Activated CD8-positive, alpha-beta T cell treated with anti-CD3 and anti-CD28 coated beads, Interleukin-2, amount 10 ng/mL, durations not matched to agents 7 days and 5 days (primary cell): ENCODE results near the gene SLC2A4. TPM values are rescaled to one million over a fixed set of nuclear protein-coding genes. Genes with fewer than 3 reads are reported as not detected.

Experiments used
- ATAC-seq: fragments of 150-1000 bp; cut with Tn5 transposase; one replicate; pipeline ENCODE4 v1.10.0; 2021; ENCODE audit warnings: moderate library complexity
- CTCF ChIA-PET: fragments of 350-600 bp; sonication (Branson Sonifier 250); formaldehyde crosslinking; loops from one replicate; lab custom pipeline; 2021; ENCODE audit warnings: antibody characterized with exemption; lab: Charles Lee
- POLR2A ChIA-PET: fragments of 350-600 bp; sonication (Branson Sonifier 250); formaldehyde crosslinking; loops from one replicate; lab custom pipeline; 2021; ENCODE audit warnings: antibody characterized with exemption; lab: Charles Lee
- DNase-seq: peaks from one replicate; pipeline ENCODE4 v3.0.0-alpha.2; 2020
- H3K27ac Mint-ChIP-seq: one replicate; pipeline ENCODE4 v1.8.0; 2021; ENCODE audit warnings: mild to moderate bottlenecking, mixed read lengths
- H3K27me3 Mint-ChIP-seq: one replicate; pipeline ENCODE4 v1.8.0; 2021; ENCODE audit warnings: low read depth, mixed read lengths
- H3K36me3 Mint-ChIP-seq: one replicate; pipeline ENCODE4 v1.8.0; 2021; ENCODE audit warnings: low read depth, mixed read lengths
- H3K4me1 Mint-ChIP-seq: one replicate; pipeline ENCODE4 v1.8.0; 2021; ENCODE audit warnings: low read depth, mixed read lengths
- H3K4me3 Mint-ChIP-seq: one replicate; pipeline ENCODE4 v1.8.0; 2021; ENCODE audit warnings: mild to moderate bottlenecking, mixed read lengths
- H3K9me3 Mint-ChIP-seq: one replicate; pipeline ENCODE4 v1.8.0; 2022; ENCODE audit warnings: mixed read lengths; ENCODE audit not compliant: insufficient read depth
- total RNA-seq, 2 experiments: library from RNA; stranded (reverse); gene quantifications; one replicate each; pipeline ENCODE4 v1.2.3, GENCODE V29; 2021

The SLC2A4 gene
- total RNA-seq: not detected

DNA sequence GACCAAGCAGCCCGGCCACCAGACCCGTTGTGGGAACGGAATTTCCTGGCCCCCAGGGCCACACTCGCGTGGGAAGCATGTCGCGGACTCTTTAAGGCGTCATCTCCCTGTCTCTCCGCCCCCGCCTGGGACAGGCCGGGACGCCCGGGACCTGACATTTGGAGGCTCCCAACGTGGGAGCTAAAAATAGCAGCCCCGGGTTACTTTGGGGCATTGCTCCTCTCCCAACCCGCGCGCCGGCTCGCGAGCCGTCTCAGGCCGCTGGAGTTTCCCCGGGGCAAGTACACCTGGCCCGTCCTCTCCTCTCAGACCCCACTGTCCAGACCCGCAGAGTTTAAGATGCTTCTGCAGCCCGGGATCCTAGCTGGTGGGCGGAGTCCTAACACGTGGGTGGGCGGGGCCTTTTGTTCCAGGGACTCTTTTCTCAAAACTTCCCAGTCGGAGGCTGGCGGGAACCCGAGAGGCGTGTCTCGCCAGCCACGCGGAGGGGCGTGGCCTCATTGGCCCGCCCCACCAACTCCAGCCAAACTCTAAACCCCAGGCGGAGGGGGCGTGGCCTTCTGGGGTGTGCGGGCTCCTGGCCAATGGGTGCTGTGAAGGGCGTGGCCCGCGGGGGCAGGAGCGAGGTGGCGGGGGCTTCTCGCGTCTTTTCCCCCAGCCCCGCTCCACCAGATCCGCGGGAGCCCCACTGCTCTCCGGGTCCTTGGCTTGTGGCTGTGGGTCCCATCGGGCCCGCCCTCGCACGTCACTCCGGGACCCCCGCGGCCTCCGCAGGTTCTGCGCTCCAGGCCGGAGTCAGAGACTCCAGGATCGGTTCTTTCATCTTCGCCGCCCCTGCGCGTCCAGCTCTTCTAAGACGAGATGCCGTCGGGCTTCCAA lies at the start of gene SLC2A4:
Gene SLC2A4, plus strand, starts transcription at position 645 of the 879 bp plus-strand sequence. Its CDS starts 217 bp downstream, at position 862.
- Mint-ChIP-seq H3K9me3 (no peaks in the 10 kb centered on the region), H3K4me3 (peak within 1 kb of the TSS; percentile 73), H3K27ac (peak within 1 kb of the TSS; percentile 50), H3K27me3 (peaks cover 25% of the 10 kb centered on the region), H3K4me1 (peaks cover 27% of the 10 kb centered on the region), H3K36me3 (no peaks in the 10 kb centered on the region)
- ChIA-PET POLR2A (interaction anchor here (1.0 to 2.3 kb wide), 3 partner anchors 11 to 269 kb away, joined by 5 to 8 read pairs (median 5); no protein-coding TSS in a partner anchor), CTCF (interaction anchor here (0.8 to 8.8 kb wide), 13 partner anchors 10 to 279 kb away, joined by 3 to 81 read pairs (median 4); partner anchors contain the start of genes ACAP1, TMEM256 and TMEM95)
- DNase-seq (peak; percentile 86), ATAC-seq (peak; percentile 76)

DNA sequence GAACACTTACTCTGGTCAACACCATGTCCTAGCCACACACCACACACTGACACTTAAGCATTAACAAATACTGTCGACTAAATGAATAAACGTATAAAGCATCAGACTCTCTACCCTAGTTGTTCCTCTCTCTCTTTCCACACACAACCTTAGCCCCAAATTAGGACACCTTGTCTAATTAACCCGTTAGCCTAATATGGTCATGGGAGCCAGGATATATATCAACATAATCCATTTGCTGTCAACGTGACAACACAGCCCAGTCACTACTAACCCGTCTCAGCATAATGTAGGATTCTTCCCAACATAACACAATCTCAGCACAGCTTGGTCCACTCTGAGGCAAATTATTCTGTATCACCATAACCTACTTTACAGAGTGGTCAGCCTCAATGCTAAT lies 49.4 kb upstream of the SLC2A4 start:
- Mint-ChIP-seq H3K4me1 (peaks cover 46% of the 10 kb centered on the region), H3K36me3 (peaks cover 58% of the 10 kb centered on the region), H3K9me3 (no peaks in the 10 kb centered on the region), H3K27me3 (no peaks in the 10 kb centered on the region), H3K4me3 (peak overlapping the region; percentile 90), H3K27ac (no peak overlapping the region)
- POLR2A ChIA-PET: interaction anchor here (1.5 kb wide), 1 partner anchor 11 kb away, joined by 3 read pairs; no protein-coding TSS in a partner anchor
- CTCF ChIA-PET: interaction anchor here (5.8 kb wide), 1 partner anchor 12 kb away, joined by 36 read pairs; the partner anchor contains the start of genes ACADVL and DLG4
- DNase-seq (no peak), ATAC-seq (no peak)

DNA sequence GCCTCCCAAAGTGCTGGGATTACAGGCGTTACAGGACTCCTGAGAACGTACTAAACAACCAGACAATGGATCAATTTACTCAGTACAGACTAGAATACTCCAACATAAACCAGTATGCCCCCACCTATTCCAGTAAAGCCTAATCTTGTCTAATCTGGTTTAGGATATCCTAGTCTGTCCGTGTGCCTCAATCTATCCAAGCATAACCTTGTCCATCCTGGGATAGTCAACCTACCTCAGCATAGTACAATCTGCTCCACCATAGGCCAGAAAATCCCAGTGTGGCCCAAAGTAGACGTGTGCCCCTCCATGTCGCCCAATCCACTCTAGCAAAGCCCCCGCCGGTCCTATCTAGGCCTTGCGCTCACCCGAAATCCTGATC lies 47.8 kb upstream of the SLC2A4 start:
- Mint-ChIP-seq H3K27me3 (no peaks in the 10 kb centered on the region), H3K9me3 (no peaks in the 10 kb centered on the region), H3K27ac (peak overlapping the region; percentile 83), H3K4me3 (peak overlapping the region; percentile 90), H3K4me1 (peaks cover 51% of the 10 kb centered on the region), H3K36me3 (peaks cover 54% of the 10 kb centered on the region)
- ATAC-seq (no peak), DNase-seq (no peak)
- POLR2A ChIA-PET: interaction anchor here (0.6 to 2.2 kb wide), 4 partner anchors 9 to 116 kb away, joined by 3 to 11 read pairs (median 3); partner anchors contain the start of genes CTDNEP1 and GABARAP
- CTCF ChIA-PET: interaction anchor here (5.8 kb wide), 1 partner anchor 13 kb away, joined by 36 read pairs; the partner anchor contains the start of genes ACADVL and DLG4

DNA sequence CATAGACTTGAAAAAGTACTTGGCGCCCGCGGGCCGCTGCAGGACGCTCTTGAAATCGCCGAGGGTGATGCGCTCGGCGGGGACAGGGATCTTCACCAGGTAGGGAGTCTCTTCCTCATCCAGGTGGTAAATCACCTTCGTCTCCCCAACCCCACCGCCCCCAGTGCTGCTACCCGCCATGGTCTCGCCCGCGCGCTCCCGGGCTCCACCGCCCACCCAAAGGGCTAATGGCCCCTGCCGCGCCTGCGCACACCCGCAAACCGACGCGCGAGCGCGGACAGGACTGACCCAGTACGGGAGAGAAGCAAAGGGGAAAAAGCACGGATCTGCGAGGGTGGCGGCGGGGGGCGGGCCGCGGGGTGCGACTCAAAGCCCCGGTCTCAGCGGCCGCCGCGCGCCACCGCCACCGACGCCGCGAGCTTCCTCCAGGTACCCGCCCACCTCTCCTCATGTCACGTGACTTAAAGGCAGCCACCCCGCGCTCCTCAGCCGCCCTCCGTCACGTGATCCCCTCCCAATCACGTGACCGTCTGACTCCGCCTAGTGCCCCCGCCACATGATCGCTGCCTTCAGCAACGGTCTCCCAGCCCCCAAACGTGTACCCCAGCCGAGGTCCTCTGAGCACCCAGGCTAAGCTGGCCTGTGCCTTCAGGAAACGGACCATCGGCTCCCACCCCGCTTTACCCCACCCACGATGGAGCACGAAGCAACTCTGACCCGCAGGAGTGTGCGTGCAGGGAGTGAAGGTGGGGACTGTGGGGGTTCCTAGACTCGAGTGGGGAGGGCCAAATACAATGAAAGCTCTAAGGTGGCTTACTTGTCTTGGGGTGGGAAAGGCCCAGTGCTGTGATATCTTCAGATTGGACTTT lies 47.2 kb upstream of the SLC2A4 start, which contains the start of gene DVL2:
Gene DVL2, minus strand, starts transcription at position 435 of the 869 bp plus-strand sequence. Its CDS starts 255 bp downstream, at position 180.
- H3K27ac Mint-ChIP-seq: peak within 1 kb of the TSS; percentile 83
- POLR2A ChIA-PET: interaction anchor here (0.6 to 2.2 kb wide), 5 partner anchors 8 to 115 kb away, joined by 3 to 11 read pairs (median 3); partner anchors contain the start of genes CTDNEP1 and GABARAP

DNA sequence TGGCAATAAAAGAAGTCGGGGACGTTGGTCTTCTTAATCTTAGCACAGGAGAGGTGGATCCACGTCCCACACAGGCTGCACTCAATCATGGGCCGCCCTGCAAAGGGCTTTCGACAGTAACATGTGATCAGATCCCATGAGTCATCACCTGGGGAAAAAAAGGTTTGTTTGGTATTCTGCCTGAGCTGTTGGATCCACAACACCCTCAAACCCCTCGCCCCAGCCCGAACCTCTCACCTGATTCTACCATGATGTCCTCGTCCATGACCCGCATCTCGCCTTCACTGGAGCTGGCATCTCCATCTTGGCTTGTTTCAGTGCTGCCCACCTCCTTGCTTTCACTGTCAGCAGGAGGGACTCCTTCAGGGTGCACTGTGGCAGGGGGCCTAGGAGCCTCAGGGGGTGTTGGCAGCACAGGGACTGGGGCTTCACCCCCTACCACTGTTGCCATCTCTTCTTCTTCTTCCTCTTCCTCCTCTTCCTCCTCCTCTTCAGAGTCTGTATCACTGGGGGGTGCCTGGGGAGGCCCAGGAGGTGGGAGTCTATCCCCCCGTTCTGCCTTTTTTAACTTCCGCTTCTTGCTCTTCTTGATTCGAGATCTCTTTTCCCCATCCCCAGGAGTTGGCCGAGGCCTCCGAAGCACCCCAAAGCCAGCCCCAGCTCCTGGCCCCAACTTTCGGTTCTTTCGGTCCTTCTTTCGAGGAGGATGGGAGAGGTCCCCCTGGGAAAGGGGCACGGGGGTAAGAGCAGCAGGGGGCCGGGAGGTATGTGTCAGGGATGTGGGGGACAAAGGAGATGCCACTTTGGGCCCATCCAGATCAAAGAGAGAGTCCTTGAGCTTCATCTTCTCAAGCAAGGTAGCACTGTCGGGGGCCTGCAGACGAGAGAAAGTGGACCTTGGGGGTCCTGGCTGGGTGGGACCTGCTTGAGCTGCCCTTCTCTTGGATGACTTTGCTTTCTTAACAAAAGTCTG lies 45.5 kb upstream of the SLC2A4 start:
- peak overlapping the region; percentile 58 for H3K27ac Mint-ChIP-seq
- no peaks in the 10 kb centered on the region for H3K27me3 Mint-ChIP-seq
- ChIA-PET CTCF (interaction anchor here (5.8 kb wide), 1 partner anchor 15 kb away, joined by 36 read pairs; the partner anchor contains the start of genes ACADVL and DLG4), POLR2A (interaction anchor here (0.6 to 4.7 kb wide), 2 partner anchors 14 to 32 kb away, joined by 3 to 35 read pairs; partner anchors contain the start of genes ACADVL and DLG4)
- ATAC-seq (no peak), DNase-seq (no peak)
- H3K4me3 Mint-ChIP-seq: peak overlapping the region; percentile 7
- peaks cover 50% of the 10 kb centered on the region for H3K36me3 Mint-ChIP-seq
- H3K4me1 Mint-ChIP-seq: peaks cover 63% of the 10 kb centered on the region
- H3K9me3 Mint-ChIP-seq: no peaks in the 10 kb centered on the region

More for the DNA sequence above, 47.2 kb upstream of the SLC2A4 start, which contains the start of gene DVL2:
- ATAC-seq (peak; percentile 54), DNase-seq (peak; percentile 97)
- Mint-ChIP-seq H3K9me3 (no peaks in the 10 kb centered on the region), H3K27me3 (no peaks in the 10 kb centered on the region), H3K4me1 (peaks cover 51% of the 10 kb centered on the region), H3K36me3 (peaks cover 51% of the 10 kb centered on the region), H3K4me3 (peak within 1 kb of the TSS; percentile 90)
- CTCF ChIA-PET: interaction anchor here (0.9 to 5.8 kb wide), 2 partner anchors 14 to 188 kb away, joined by 3 to 36 read pairs; partner anchors contain the start of genes ACADVL and DLG4

DNA sequence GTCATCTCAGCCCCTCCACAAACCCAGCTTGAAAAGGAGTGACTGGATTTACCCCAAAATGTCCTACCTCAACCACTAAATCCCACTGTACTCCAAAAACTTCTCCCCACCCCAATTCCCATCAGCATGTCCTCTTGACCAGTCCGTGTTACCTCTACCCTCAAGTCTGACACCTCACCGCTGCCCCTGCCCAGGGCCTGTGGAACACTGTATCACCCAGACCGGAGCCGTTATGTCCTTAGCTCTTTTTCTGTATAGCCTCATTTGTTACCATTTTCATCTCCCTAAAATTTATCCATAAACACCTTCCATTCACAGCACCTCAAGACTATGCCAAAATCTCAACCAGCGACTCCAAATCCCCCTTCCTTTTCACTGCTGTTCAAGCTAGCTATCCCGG lies 44.7 kb upstream of the SLC2A4 start:
- DNase-seq (no peak), ATAC-seq (no peak)
- H3K4me1 Mint-ChIP-seq: peaks cover 71% of the 10 kb centered on the region
- H3K27me3 Mint-ChIP-seq: no peaks in the 10 kb centered on the region
- POLR2A ChIA-PET: interaction anchor here (4.7 kb wide), 1 partner anchor 15 kb away, joined by 35 read pairs; the partner anchor contains the start of genes ACADVL and DLG4
- H3K27ac Mint-ChIP-seq: peak overlapping the region; percentile 91
- no peaks in the 10 kb centered on the region for H3K9me3 Mint-ChIP-seq
- H3K4me3 Mint-ChIP-seq: peak overlapping the region; percentile 98
- CTCF ChIA-PET: interaction anchor here (0.8 to 5.8 kb wide), 3 partner anchors 16 to 60 kb away, joined by 3 to 36 read pairs (median 5); partner anchors contain the start of genes ACADVL and DLG4
- H3K36me3 Mint-ChIP-seq: peaks cover 55% of the 10 kb centered on the region

DNA sequence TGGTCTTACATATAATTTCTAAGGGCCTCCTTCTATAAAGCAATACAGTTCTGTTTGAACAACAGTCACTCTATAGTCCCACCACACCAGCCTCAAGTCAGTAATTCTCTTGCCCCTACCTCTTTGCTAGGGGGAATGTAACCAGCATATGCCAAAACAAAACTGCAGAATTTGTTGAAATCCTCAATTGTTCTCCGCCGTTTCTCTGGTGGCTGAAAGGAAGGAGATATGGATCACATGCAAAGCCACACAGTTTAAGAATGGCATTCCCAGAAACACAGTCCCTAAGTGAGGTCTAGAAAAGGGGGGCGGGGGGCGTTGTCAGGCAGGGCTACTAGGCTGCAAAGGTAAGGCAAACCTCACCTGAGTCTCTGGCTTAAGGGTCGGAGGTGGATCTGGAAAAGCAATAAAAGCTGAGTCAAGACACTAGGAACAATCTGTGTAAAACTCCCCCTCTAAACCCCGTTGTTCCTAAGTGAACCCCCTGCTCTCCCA lies 44.2 kb upstream of the SLC2A4 start:
- no peak for DNase-seq
- Mint-ChIP-seq H3K36me3 (peaks cover 55% of the 10 kb centered on the region), H3K9me3 (no peaks in the 10 kb centered on the region), H3K27ac (peak overlapping the region; percentile 91), H3K4me1 (peaks cover 71% of the 10 kb centered on the region), H3K27me3 (no peaks in the 10 kb centered on the region), H3K4me3 (peak overlapping the region; percentile 98)
- CTCF ChIA-PET: interaction anchor here (0.8 to 5.8 kb wide), 5 partner anchors 16 to 59 kb away, joined by 3 to 36 read pairs (median 5); partner anchors contain the start of genes ACADVL and DLG4
- POLR2A ChIA-PET: interaction anchor here (4.7 kb wide), 1 partner anchor 15 kb away, joined by 35 read pairs; the partner anchor contains the start of genes ACADVL and DLG4
- ATAC-seq: no peak

DNA sequence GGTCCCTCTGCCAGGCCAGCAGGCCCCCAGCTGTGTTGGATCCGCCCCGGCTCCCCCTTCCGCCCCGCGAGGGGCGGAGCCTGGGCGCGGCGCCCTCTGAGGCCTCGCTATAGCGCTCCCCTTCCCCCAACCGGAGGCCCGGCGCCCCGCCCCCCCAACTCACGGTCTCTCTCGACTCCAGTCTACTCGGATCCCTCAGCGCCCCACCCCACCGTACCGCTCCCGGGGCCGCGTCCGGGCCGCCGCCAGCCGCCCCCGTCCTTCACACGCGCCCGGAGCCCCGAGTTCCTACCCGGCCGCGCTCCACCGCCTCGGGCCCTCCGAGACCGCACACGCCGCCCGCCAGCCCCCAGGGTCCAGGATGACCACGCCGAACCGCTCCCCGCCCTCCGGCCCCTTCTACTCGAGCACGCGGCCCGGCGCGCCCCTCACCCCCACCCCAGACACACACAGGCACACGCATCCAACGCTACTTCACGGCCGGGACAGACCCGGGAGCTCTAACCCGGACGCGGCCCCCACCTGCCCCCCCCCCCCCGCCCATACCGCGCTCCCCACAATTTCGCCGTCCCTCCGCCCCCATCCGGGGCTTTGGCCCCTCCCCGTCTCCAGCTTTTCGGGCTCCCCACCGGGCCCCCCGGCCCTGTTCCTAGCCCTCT lies 43.6 kb upstream of the SLC2A4 start:
- Mint-ChIP-seq H3K27me3 (no peaks in the 10 kb centered on the region), H3K27ac (peak overlapping the region; percentile 91), H3K4me3 (peak overlapping the region; percentile 98), H3K4me1 (peaks cover 67% of the 10 kb centered on the region), H3K9me3 (no peaks in the 10 kb centered on the region), H3K36me3 (peaks cover 58% of the 10 kb centered on the region)
- peak; percentile 28 for ATAC-seq
- ChIA-PET CTCF (interaction anchor here (0.8 to 3.3 kb wide), 7 partner anchors 16 to 323 kb away, joined by 3 to 24 read pairs (median 3); no protein-coding TSS in a partner anchor), POLR2A (interaction anchor here (0.6 to 4.7 kb wide), 8 partner anchors 16 to 450 kb away, joined by 3 to 35 read pairs (median 3); partner anchors contain the start of genes ACADVL, DLG4, MPDU1 and TP53)
- peak; percentile 90 for DNase-seq
